ENCODE measurements around the gene RABAC1. TPM values are rescaled to one million over a fixed set of nuclear protein-coding genes. Genes with fewer than 3 reads are reported as not detected.
A peak's percentile ranks its signal among the peaks of the same experiment; 100 is the strongest.

The RABAC1 gene
- total RNA-seq, 1 experiment from 2014 or later: 94.0 TPM

DNA sequence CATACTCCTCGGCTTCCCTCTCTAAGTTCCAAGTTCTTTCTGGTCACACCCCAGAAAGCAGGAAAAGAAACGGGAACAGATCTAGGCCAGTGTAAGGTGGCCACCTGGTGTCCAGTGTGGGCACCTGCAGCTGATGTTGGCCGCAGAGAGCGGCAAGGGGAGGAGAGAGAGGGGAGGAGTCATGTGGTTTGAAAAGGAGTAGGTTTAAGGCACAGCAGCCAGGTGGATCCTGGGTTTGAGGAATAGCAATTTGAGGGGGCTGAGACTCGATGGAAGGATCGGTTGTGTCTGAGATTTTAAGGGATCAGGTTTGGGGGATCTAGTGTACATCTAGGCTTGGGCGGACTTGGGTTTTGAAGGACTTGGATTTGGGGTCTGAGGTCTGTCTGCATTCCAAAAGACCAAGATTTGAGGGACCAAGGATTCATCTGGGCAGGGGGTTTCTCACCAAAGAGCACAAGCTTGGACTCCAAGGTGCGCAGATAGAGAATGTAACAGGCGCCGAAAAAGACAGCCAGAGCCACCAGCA is 1.2 kb downstream of the RABAC1 start:
- no peak overlapping the region for H3K14ac ChIP-seq (ENCODE audit: insufficient read depth, low read length)
- H3K79me1 ChIP-seq (ENCODE audit: insufficient read depth, low read depth, low read length, poor library complexity, severe bottlenecking): no peaks in the 10 kb centered on the region
- no peak overlapping the region for H3T11ph ChIP-seq (ENCODE audit: low read length)
- H4K5ac ChIP-seq (ENCODE audit: insufficient read length, low read depth, low read length): no peak overlapping the region
- no peaks in the 10 kb centered on the region for H3K79me2 ChIP-seq (ENCODE audit: insufficient read depth, low read length)
- no peaks in the 10 kb centered on the region for H3K9me3 ChIP-seq (ENCODE audit: control insufficient read depth, low read depth, low read length)
- H3K18ac ChIP-seq (ENCODE audit: insufficient read length, low read depth, low read length): no peak overlapping the region
- no peak overlapping the region for H2BK120ac ChIP-seq (ENCODE audit: low read depth, low read length, poor library complexity, severe bottlenecking)
- no peaks in the 10 kb centered on the region for H3K23me2 ChIP-seq (ENCODE audit: insufficient read length, low read depth, low read length, poor library complexity, severe bottlenecking)
- H4K8ac ChIP-seq (replicated peaks; ENCODE audit: insufficient read length, low read depth, low read length): no peak overlapping the region
- H2BK5ac ChIP-seq (ENCODE audit: insufficient read length, low read length): no peak overlapping the region
- no peak overlapping the region for H2BK12ac ChIP-seq (ENCODE audit: insufficient read length, low read depth, low read length)
- H3K4me2 ChIP-seq (ENCODE audit: insufficient read depth, insufficient read length, low read length): peak overlapping the region; percentile 54
- no peak overlapping the region for H2AK5ac ChIP-seq (ENCODE audit: insufficient read length, low read length)
- H2BK15ac ChIP-seq (ENCODE audit: low read depth, low read length): no peak overlapping the region
- Mint-ChIP-seq H3K27ac (peak overlapping the region; percentile 71 to 82 (median 81)), H3K4me1 (peaks cover 16 to 22% of the 10 kb centered on the region in 2 experiments), H3K36me3 (ENCODE audit: insufficient read depth in 1 of 3, low read depth in 3 of 3) (peaks cover 4 to 21% (median 5%) of the 10 kb centered on the region in 3 experiments; a peak in 5 of 7 replicates), H3K9me3 (no peaks in the 10 kb centered on the region), H3K4me3 (peak overlapping the region; percentile 73 to 82), H3K27me3 (ENCODE audit: low read depth) (no peaks in the 10 kb centered on the region)
- no peak overlapping the region for H3K56ac ChIP-seq (ENCODE audit: insufficient read length, low read depth, low read length)
- no peak overlapping the region for H4K91ac ChIP-seq (ENCODE audit: insufficient read length, low read depth, low read length)
- TF ChIP-seq, protein P1, sequence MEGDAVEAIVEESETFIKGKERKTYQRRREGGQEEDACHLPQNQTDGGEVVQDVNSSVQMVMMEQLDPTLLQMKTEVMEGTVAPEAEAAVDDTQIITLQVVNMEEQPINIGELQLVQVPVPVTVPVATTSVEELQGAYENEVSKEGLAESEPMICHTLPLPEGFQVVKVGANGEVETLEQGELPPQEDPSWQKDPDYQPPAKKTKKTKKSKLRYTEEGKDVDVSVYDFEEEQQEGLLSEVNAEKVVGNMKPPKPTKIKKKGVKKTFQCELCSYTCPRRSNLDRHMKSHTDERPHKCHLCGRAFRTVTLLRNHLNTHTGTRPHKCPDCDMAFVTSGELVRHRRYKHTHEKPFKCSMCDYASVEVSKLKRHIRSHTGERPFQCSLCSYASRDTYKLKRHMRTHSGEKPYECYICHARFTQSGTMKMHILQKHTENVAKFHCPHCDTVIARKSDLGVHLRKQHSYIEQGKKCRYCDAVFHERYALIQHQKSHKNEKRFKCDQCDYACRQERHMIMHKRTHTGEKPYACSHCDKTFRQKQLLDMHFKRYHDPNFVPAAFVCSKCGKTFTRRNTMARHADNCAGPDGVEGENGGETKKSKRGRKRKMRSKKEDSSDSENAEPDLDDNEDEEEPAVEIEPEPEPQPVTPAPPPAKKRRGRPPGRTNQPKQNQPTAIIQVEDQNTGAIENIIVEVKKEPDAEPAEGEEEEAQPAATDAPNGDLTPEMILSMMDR (conservative IDR thresholded peaks at IDR 0.05): peak; percentile 90
- DNase-seq: peak; percentile 89
- no peaks in the 10 kb centered on the region for H3K27me3 ChIP-seq (ENCODE audit: insufficient read depth, low read length)
- H3K9ac ChIP-seq (ENCODE audit: extremely low read depth, insufficient read length, low read length): no peak overlapping the region
- peaks cover 3% of the 10 kb centered on the region for H4K20me1 ChIP-seq (ENCODE audit: control insufficient read depth, insufficient read depth, insufficient read length)
- H3K4ac ChIP-seq (ENCODE audit: low read depth, low read length): no peak overlapping the region
- H2BK20ac ChIP-seq (ENCODE audit: low read depth, low read length, poor library complexity, severe bottlenecking): no peak overlapping the region
- no peak overlapping the region for H2AFZ ChIP-seq (ENCODE audit: low read length)
- WGBS (ENCODE audit: extremely low coverage, insufficient read length, low lambda C conversion rate): no CpG with 5 or more reads among the region's 10 CpGs
- H3K27ac ChIP-seq (ENCODE audit: insufficient read length, low read depth, low read length): no peak overlapping the region
- no peak overlapping the region for H3K23ac ChIP-seq (ENCODE audit: insufficient read length, low read depth, low read length)
- H3K4me1 ChIP-seq (ENCODE audit: insufficient read depth, low read length): no peaks in the 10 kb centered on the region
